GM18867 (cell line): ENCODE measurements around the gene GPX4.

Experiments
- ATAC-seq: cut with Tn5 transposase; IDR thresholded peaks from one replicate; pipeline ENCODE4 v1.9.1; 2021; ENCODE audit warnings: mild to moderate bottlenecking, moderate library complexity; ENCODE audit not compliant: unreplicated experiment

The GPX4 gene

GRCh38 chr19:1068009-1069001, 35.5 kb upstream of the GPX4 start:
- ATAC-seq, result no peak

- ATAC-seq, result no peak
Measured at GRCh38 chr19:1069009-1069779, 34.6 kb upstream of the GPX4 start.

GRCh38 chr19:1070576-1070930, 33.2 kb upstream of the GPX4 start:
- ATAC-seq, result no peak

GRCh38 chr19:1070931-1071791, 32.6 kb upstream of the GPX4 start:
- ATAC-seq, result no peak

- ATAC-seq, result no peak
Measured at GRCh38 chr19:1072371-1073015, 31.3 kb upstream of the GPX4 start.

- no peak for ATAC-seq
Measured at GRCh38 chr19:1073063-1073955, 30.5 kb upstream of the GPX4 start.

GRCh38 chr19:1073956-1074517, 29.8 kb upstream of the GPX4 start:
- ATAC-seq, result peak; percentile 2

GRCh38 chr19:1074544-1075283, 29.1 kb upstream of the GPX4 start:
- peak; percentile 46 for ATAC-seq

GRCh38 chr19:1076046-1076386, 27.8 kb upstream of the GPX4 start:
- ATAC-seq, result no peak

GRCh38 chr19:1076951-1077350, 26.8 kb upstream of the GPX4 start:
- ATAC-seq, result peak; percentile 50

GRCh38 chr19:1079566-1080111, 24.2 kb upstream of the GPX4 start:
- no peak for ATAC-seq

- no peak for ATAC-seq
Measured at GRCh38 chr19:1080360-1081161, 23.2 kb upstream of the GPX4 start.

- ATAC-seq, result no peak
Measured at GRCh38 chr19:1081301-1082164, 22.3 kb upstream of the GPX4 start.

GRCh38 chr19:1082165-1082927, 21.4 kb upstream of the GPX4 start:
- peak; percentile 41 for ATAC-seq

GRCh38 chr19:1082928-1083816, 20.6 kb upstream of the GPX4 start:
- ATAC-seq, result no peak
